HG03064 (cell line): ENCODE results near the gene TMEM150B.

Experiments used
- ATAC-seq: cut with Tn5 transposase; IDR thresholded peaks from one replicate; pipeline ENCODE4 v1.9.1; 2021; ENCODE audit warnings: low read depth; ENCODE audit not compliant: unreplicated experiment

TMEM150B gene

GRCh38 chr19:55355213-55355821, 30.2 kb upstream of the TMEM150B start:
- ATAC-seq, result no peak

DNA sequence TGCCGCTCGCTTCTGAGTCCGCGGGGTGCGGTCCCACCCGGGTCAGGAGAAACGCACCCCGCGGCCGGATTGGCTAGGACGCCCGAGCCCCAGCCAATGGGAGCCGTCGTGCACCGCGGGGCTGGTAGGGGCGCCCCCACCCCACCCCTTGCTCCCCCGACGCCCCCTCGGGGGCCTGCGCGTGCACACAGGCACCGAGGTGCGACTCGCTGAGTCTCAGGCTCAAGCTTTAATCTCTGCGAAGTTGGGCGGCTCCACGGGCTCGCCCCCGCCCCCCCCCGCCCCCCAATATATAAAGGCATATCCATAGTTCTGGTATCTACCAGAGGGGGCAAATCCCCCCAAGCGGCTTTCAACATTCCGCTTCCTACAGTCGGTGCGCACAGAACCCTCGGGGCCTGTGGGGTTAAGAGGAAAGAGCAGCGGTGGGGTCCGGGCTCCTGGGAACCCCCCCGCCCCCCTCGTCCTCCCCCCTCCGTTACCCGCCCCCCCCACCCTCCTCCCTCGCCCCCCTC, 29.6 kb upstream of the TMEM150B start, which contains the start of gene COX6B2:
Gene COX6B2, minus strand, starts transcription at position 22 of the 515 bp plus-strand sequence. CDS start 198 bp downstream, outside the sequence.
- ATAC-seq, result no peak

DNA sequence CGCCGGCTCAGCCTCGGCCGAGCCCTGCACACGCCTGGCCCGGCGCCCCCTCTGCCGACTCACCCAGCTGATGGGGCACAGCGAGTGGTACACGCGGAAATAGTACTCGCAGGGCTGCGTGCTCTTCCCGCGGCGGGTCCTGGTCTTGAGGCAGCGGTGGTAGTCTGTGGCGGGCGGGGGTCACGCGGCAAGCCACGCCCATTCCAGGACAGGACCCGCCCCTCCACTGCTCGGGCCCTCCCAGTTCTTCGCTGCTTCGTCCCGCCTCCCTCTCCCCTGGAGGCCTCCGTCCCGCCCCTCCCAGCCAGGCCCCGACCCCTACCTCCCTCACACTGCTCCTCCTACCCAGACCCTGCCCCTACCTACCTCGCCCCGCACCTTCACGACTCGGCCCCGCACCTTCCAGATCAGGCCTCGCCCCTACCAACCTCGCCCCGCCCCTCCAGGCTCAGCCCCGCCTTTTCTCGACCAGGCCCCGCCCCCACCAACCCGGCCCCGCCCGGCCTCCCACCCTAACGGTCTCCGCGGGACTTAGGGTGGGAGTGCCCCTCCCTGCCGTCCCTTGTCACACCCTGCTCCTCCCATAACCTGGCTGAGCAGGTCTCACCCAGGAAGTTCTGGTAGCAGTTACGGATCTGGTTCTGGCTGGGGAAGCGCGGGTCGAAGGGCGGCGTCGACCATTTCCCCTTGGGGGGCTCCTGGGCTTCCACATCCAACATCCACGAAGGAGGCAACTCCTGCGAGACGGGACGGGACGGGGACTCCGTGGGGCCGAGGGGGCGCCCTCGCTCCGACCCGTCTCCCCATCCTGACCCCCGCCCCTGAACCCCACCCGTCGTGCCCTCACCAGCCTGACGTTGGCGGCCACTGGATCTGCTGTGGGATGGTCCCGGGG, 28.9 kb upstream of the TMEM150B start:
- ATAC-seq, result no peak

GRCh38 chr19:55353356-55353802, 28.2 kb upstream of the TMEM150B start:
- ATAC-seq, result no peak

DNA sequence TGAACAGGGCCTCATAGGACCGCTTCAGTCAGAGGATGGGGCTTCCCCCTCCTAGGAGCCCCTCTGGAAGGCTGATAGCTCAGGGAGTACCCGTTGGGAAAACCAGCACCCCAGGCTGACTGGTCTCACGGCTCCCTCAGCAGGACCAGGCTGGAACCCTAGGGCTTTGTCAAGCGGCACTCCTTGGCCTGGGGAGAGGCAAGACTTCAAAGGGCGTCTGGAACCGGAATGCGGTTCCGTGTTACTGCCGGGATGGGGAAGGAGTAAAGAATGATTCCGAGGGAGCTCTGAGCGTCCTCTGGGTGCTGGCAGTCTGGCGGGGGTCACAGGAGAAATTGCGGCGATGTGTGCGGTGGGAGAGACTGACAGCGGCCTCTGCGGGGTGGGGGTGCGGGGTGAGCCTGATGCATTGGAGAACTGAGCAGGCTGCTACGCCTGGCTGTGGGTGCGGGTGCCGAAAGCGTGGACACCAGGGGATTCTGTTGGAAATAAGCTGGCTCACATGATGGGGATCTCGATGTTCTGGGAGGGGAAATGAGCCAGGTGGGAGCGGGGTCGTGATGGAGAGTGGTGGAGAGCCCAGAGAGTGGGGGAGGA, 27.5 kb upstream of the TMEM150B start:
- ATAC-seq, result no peak

GRCh38 chr19:55352040-55352439, 26.9 kb upstream of the TMEM150B start:
- ATAC-seq, result no peak

GRCh38 chr19:55350620-55351315, 25.6 kb upstream of the TMEM150B start:
- no peak for ATAC-seq

DNA sequence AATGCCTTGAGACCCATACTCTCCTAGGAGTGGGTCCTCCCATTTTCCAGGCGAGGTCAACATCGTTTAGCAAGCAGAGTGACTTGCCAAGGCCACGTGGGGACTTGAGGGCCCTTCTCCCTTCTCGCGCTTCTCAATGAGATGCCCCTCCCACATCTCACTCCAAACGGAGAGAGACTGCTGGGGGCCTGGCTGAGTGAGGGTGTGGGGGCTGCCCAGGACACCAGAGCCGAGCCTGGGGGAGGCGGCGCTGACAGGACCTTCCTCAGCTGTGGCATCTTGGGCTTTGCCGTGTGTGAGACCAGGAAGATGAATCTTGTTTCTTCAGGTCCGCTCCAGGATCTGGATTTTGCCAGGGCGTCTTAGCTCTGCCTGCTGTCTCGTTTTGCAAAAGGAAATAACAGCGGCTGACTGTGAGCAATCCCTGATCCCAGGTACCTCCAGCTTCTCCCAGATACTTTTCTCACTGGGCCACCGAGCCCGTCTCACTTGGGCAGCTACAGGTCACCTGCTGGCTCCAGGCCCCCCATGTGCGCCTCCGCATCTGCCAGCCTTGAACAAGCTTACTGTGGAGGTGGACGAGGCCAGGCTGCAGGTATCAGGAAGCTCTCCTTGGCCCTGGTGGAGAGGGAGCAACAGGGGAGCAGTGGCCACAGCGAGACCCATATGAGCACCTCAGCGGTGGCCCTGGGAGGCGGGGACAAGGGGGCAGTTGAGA, 23.3 kb upstream of the TMEM150B start:
- ATAC-seq, result no peak

GRCh38 chr19:55347442-55348009, 22.4 kb upstream of the TMEM150B start:
- ATAC-seq, result no peak

DNA sequence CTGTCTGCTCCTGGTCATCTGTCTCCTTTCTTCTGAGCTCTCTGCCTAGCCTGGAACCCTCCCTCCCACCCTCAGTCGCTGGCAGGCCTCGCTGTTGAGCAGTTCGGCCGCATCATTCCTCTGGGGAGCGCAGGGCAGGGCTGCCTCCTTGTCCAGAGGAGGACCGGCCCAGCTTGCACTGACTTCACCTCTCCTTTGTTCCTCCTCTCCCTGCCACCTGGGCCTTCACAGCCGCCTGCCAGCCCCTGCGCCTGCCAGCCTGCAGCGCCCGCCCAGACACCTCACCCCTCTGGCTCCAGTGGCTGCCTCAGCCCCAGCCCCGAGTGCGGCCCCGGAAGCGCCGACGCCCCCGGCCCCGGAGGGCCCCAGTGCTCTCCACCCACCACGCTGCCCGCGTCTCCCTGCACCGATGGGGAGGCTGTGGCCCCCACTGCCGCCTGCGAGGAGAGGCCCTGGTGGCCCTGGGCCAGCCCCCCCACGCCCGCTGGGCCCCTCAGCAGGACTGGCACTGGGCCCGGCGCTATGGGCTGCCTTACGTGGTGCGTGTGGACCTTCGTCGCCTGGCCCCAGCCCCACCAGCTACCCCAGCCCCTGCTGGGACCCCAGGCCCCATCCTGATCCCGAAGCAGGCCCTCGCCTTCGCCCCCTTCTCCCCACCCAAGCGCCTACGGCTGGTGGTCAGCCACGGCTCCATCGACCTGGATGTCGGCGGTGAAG, 21.7 kb upstream of the TMEM150B start:
- ATAC-seq, result no peak

DNA sequence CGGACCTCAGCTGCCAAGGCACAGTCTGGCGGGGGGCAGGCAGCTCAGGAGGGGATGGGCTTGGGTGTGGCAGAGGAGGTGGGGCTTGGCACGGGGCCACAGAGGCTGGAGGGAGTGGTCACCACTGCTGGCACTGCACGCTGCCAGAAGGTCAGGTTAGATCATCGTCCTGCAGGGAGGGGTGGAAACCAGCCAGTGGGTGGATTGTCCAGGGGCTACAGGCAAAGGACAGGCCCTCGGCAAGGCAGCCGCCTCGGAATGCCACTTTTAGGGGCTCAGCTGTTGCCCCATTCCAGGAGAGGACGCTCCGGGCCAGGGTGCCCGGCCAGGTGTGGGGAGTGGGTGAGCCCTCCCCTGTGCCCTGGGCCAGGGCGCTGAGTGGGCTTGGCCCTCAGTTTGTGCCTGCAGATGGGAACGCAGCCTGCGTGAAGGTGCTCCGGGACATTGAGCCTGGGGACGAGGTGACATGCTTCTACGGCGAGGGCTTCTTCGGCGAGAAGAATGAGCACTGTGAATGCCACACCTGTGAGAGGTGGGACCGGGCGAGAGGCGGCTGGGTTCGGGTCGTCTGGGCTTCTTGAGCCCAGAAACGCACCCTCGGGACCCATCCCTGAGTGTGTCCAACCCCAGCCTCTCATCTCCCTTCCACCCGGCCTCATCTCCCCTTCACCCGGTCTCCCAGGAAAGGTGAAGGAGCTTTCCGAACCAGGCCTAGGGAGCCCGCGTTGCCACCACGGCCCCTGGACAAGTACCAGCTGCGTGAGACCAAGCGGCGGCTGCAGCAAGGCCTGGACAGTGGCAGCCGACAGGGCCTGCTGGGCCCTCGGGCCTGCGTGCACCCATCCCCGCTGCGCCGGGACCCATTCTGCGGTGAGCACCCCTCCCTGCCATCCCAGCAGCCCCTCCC, 20.9 kb upstream of the TMEM150B start:
- no peak for ATAC-seq

GRCh38 chr19:55345101-55345817, 20.1 kb upstream of the TMEM150B start:
- no peak for ATAC-seq

- ATAC-seq, result no peak
Observed at GRCh38 chr19:55344444-55344843, 19.3 kb upstream of the TMEM150B start.

GRCh38 chr19:55341595-55342531, 16.7 kb upstream of the TMEM150B start:
- no peak for ATAC-seq

- no peak for ATAC-seq
Observed at GRCh38 chr19:55341171-55341588, 16.0 kb upstream of the TMEM150B start.

DNA sequence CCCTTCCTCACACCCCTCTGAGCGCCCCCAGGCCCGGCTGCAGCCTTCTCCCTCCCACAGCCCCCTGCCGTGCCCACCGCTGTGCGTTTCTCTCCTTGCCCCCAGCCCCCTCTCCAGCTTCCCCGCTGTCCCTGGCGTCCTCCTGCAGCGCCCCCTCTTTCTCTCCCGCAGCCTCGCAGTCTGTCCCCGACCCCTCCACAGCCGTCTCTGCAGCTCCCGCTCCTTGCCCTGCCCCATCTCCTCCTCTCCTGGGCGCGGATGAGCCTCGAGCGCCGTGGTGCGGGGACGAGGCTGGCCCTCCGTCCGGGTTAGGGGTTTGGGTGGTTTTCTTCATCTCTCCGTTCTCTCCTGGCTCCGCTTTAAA, 15.6 kb upstream of the TMEM150B start:
- ATAC-seq, result no peak
